Measurements from ENCODE around the gene TIMM21.

GRCh38 chr18:74154716-74155115, 6.4 kb downstream of the TIMM21 start:
- TF ChIP-seq POLR2AphosphoS5 (IDR thresholded peaks at IDR 0.05; ENCODE audit: low read depth, low read length) = no peak
- no peak for TF ChIP-seq POLR2A (IDR thresholded peaks at IDR 0.05; ENCODE audit: low read depth, low read length)
- TF ChIP-seq TAF1 (IDR thresholded peaks at IDR 0.05; ENCODE audit: borderline replicate concordance, low read depth, low read length) = no peak
